Fibroblast of villous mesenchyme (primary cell): Measurements from ENCODE around the gene RASEF. TPM values are rescaled to one million over a fixed set of nuclear protein-coding genes. Genes with fewer than 3 reads are reported as not detected.
"Not testable (repeated sequence)": the region's sequence is repeated elsewhere in the genome, so short reads cannot be mapped to it uniquely, and the experiment has no call there.

Experiments used
- DNase-seq: peaks from one replicate; pipeline ENCODE4 v3.0.0-alpha.2; 2010; ENCODE audit warnings: low read depth
- H3K4me3 ChIP-seq: 2 replicates; pipeline ENCODE4 v1.5.1; 2011; ENCODE audit warnings: low read depth, mild to moderate bottlenecking, low read length
- CTCF ChIP-seq: IDR thresholded peaks from 2 replicates; pipeline ENCODE4 v1.5.1; 2012; ENCODE audit warnings: low read depth, mild to moderate bottlenecking, low read length; ENCODE audit not compliant: insufficient read depth
- total RNA-seq: library from RNA; depleted of rRNA; stranded (reverse); fragments of >200 nt; gene quantifications from 2 replicates; pipeline ENCODE4 v1.2.3, GENCODE V29; 2012

RASEF gene
- total RNA-seq, 1 donor, result 0.43 TPM

DNA sequence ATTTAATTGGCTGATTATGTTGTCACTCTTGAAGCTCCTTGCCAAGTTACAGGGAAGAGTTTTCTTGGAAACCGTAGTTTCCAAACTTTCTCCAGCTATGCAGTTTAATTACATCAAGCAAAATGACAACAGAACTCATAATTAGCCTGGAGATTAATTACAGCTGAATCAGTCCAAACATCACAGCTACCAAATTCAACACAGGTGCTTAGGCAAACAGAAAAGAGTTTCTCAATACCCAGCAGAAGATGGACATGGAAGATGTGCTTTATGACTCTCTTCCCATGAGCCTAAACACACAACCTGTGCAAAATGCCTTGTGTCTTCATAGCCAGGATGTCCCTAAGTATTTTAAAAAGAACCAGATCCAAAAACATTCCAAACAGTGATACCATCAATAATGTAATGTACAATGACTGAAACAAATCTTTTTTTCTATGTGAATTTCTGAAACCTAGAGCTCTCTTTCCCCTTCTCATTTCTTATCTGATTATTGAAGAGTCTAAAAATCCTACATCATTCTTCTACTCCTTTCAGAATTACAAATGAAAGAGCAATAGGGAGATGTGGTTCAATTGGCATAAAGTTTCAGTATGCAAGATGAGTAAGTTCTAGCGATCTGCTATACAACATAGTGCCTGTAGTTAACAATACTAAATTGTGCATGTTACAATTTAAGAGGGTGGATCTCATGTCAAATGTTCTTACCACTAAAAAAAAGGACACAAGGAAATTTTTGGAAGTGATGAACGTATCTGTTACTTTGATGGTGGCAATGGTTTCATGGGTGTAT is 124.3 kb downstream of the RASEF start:
- no peak for TF ChIP-seq CTCF
- no peak for DNase-seq
- no peak overlapping the region for H3K4me3 ChIP-seq

DNA sequence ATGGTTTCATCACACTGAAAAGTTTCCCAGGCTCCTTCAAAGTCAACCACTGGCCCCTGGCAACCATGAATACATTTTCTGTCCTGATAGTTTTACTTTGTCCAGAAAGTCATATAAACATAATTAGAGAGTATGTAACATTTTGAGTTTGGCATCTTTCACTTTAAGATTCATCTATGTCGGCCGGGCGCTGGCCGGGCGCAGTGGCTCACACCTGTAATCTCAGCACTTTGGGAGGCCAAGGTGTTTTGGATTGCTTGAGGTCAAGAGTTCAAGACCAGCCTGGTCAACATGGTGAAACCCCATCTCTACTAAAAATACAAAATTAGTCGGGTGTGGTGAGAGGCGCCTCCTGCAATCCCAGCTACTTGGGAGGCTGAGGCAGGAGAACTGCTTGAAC is 126.4 kb downstream of the RASEF start:
- not testable (repeated sequence) for DNase-seq, H3K4me3 ChIP-seq

DNA sequence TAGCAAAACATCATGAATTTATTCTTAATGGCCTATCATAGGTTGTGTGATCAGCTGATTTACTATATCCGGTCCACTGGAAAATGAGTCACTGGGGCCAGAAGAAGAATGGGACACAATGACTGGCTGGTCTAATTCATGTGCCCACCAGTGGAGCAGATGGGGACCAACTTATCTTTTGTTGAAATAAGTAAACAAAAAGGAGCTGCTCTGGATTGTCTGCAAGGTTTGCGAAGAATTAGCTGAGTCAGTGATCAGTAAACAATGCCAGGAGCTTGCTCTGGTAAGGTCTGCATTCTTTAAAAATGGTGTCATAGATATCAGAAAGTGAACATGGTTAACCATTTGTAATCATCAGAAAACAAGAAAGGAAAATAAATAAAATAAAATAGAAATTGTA is 128.0 kb downstream of the RASEF start:
- no peak overlapping the region for H3K4me3 ChIP-seq
- TF ChIP-seq CTCF, result no peak
- DNase-seq, result peak; percentile 39

GRCh38 chr9:82934025-82934424 is 128.9 kb downstream of the RASEF start:
- not testable (repeated sequence) for DNase-seq, H3K4me3 ChIP-seq

GRCh38 chr9:82930116-82930515 is 132.8 kb downstream of the RASEF start:
- no peak for TF ChIP-seq CTCF
- H3K4me3 ChIP-seq, result no peak overlapping the region
- DNase-seq, result no peak
